GM12874 (cell line): ENCODE measurements around the gene PLEKHA6.

ENCODE experiments used
- TF ChIP-seq, protein P1 (sequence below): IDR thresholded peaks from 2 replicates; pipeline ENCODE4 v1.5.1; 2011; ENCODE audit warnings: low read depth, mild to moderate bottlenecking, control low read depth, low read length, moderate library complexity; ENCODE audit not compliant: insufficient read depth

PLEKHA6 gene

DNA sequence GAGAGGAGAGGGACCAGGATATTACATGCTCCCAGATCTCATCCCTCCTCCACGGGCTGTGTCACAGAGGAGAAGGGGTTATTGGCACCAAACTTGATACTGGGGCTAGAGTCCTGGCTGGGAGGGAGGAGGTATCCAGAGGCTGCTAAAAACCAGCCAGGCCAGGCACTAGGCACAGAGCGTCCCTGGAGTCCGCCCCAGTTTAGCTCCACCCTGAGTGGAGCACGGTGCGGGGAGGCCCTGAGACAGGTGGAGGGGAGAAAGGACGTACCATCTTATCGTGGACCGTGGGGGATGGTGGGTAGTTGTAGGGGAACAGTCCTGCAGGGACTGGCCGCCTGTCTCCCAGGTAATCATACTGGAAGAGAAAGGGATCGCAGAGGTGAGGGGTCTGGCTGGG is 103.2 kb downstream of the PLEKHA6 start:
- TF ChIP-seq, protein P1, sequence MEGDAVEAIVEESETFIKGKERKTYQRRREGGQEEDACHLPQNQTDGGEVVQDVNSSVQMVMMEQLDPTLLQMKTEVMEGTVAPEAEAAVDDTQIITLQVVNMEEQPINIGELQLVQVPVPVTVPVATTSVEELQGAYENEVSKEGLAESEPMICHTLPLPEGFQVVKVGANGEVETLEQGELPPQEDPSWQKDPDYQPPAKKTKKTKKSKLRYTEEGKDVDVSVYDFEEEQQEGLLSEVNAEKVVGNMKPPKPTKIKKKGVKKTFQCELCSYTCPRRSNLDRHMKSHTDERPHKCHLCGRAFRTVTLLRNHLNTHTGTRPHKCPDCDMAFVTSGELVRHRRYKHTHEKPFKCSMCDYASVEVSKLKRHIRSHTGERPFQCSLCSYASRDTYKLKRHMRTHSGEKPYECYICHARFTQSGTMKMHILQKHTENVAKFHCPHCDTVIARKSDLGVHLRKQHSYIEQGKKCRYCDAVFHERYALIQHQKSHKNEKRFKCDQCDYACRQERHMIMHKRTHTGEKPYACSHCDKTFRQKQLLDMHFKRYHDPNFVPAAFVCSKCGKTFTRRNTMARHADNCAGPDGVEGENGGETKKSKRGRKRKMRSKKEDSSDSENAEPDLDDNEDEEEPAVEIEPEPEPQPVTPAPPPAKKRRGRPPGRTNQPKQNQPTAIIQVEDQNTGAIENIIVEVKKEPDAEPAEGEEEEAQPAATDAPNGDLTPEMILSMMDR = no peak

DNA sequence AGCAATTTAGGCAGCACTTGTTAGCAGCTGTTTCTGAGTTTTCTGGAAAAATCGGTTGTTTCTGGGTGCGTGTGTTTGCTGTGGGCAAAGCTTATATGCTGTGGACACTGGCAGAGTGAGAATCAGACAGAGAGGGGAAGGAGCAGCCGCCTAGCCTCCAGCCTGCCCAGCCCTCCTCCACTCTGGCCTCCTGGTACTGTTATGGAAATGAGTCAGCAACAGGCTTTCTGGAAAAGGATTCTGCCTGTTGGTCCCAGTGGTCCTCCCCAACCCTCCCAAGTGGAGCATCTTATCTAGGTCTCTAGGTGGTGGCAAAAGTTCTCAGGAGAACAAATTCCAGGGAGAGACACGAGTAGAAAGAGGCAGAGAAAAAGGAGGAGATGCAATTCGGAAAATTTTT is 103.8 kb downstream of the PLEKHA6 start:
- TF ChIP-seq, protein P1 = no peak

DNA sequence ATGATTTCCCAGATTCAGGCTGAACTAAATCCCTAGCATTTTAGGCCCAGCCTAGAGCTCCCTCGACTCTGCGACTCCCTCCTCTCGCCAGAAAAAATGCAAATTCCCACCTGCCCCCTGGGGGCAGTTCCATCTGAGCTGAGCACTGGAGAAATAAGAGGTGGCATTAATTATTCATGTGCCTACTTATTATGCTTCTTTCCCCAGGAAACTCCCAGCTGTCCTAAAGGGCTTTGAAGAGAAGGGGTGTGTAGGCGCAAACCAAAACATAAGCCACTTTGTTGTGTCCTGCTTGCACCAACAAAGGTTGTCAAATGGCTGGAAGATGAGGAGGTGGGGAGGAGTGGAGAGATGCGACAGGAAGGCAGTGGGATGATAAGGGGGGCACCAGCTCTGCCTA is 104.5 kb downstream of the PLEKHA6 start:
- TF ChIP-seq, protein P1 = no peak

DNA sequence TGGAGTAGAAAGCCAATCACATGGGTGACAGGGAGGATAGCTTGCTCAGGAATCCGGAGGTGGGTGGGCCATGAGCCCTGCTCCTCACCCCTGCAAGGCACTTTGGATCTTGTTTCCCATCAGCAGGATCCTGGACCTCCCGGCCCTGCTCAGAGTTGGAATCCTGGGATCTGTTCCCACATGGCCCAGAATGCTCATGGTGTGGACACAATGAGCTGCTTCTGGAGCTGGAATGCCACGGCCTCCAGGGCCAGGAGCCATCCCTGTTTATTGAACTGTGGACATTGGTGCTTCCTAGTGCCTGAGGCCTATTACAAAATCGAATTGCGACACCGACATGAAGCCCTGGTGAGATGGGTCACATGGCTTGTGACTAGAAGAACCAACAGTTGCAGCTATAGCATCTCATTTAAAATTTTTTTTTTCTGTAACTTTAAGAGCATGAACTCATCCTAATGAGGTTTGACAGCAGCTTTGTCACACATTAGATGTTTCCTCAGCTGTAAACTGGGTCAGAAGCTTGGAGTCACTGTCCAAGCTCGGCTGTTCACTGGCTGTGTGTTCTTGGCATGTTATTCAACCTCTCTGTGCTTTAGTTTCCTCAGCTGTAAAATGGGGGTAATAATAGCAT is 105.6 kb downstream of the PLEKHA6 start:
- TF ChIP-seq, protein P1 = no peak

GRCh38 chr1:204251926-204252689 is 107.6 kb downstream of the PLEKHA6 start:
- TF ChIP-seq, protein P1 = no peak

DNA sequence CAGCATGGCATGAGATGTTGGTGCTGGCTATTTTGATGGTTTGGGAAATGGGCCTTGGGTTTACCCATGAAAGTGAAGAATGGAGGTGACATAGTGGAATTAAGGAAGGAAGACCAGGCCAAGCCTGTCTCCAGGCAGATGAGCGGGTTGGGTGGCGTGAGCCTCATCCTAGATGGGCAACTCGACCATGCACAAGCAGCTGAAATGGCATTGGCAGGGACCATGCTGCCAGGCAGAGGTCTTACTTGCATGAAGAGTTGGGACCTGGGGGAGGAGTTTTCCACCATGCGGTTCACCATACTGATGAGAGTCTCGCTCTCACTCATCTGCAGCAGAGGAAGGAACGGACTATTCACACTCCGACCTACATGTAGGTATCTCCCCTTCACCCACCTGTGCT is 108.4 kb downstream of the PLEKHA6 start:
- TF ChIP-seq, protein P1 = no peak

DNA sequence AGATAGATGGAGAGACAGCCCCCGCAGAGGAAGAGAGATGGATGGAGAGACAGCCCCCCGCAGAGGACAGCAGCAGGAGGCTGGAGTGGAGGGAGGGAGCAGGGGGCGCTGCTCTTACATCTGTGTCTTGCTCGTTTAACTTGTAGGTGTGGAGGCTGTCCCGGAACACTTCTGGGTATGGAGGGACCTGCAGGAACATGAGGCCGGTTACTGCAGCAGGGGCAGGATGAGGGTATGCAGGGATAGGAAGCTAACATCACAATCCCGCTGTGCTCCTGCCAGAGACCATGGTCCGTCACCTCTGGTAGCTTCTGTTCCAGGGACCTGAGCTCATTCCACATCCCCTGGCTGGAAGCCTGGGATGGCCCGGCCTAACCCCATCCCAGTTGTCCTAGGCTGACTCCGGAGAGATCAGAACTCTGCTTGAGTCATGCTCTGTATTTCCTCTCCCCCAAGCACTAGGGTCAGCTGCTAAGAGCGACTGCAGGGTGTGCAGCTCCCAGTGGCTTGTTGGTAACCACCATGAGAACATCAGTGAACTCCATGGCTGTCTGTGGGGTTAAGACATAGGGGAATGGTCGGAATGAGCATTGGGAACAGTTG is 109.2 kb downstream of the PLEKHA6 start:
- TF ChIP-seq, protein P1 = no peak
